OCI-M2 (cell line): Measurements from ENCODE around the gene MED10.
A peak's percentile ranks its signal among the peaks of the same experiment; 100 is the strongest.

Source experiments
- DNase-seq: peaks from one replicate; lab custom pipeline; 2025; ENCODE audit not compliant: unreplicated experiment; lab: John Stamatoyannopoulos, UW

MED10 gene, protein sequence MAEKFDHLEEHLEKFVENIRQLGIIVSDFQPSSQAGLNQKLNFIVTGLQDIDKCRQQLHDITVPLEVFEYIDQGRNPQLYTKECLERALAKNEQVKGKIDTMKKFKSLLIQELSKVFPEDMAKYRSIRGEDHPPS

GRCh38 chr5:6377905-6378765, at the start of gene MED10:
Gene MED10, minus strand, starts transcription at chr5:6378547. Its CDS starts 64 bp downstream, at chr5:6378483.
- peak; percentile 45 for DNase-seq

GRCh38 chr5:6427694-6428093, 49.3 kb upstream of the MED10 start:
- no peak for DNase-seq

DNA sequence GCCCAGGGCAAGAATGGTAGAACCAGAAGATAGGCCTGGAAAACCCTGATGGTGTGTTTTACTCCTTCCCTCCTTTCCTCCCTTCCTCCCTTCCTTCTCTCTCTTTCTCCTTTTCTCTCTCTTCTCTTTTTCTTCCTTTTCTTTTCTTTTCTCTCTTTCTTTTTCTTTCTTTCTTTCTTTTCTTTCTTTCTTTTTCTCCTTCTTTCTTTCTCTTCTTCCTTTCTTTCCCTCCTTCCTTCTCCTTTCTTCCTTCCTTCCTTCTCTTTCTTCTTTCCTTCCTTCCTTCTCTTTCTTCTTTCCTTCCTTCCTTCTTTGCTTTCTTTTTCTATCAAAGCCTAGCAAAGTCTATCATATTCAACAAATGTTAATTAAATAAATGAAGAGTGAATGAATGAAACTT, 46.4 kb upstream of the MED10 start:
- no peak for DNase-seq

GRCh38 chr5:6424110-6424659, 45.8 kb upstream of the MED10 start:
- DNase-seq = no peak

DNA sequence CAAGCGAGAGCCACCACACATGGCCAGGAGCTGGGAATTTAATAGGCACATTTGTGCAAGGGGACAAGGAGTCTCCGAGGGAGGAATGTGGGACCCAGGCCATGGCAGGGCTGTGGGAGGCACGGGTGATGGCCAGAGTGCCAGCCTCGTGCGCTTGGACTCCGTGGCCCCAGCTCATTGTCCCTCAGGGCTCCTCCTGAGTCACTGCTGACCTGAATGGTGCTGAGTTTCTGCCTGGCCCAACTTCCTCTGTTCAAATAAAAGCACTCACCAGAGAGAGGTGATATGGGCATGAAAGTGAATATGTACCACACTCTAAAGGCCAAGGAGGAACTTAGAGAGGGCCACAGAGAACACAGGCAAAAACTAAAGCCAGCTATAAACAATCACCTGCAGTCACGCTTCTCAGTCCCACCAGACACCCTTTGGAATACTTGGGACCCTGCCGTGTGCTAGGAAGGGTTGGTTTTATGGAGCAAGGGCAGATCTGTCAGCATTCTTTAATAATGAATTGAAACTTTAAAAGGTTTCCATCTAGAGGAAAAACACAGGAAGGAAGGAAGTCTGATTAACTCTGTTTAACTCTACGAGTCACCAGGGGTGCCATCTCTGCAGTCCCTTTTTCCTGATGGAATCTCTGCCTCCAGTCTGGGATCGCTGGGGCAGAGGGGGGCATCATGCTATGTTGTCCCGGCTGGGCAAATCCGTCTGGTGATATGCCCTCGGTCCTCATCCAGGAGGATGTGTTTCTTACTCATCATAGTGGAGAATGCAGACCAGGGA, 45.2 kb upstream of the MED10 start:
- DNase-seq = no peak

DNA sequence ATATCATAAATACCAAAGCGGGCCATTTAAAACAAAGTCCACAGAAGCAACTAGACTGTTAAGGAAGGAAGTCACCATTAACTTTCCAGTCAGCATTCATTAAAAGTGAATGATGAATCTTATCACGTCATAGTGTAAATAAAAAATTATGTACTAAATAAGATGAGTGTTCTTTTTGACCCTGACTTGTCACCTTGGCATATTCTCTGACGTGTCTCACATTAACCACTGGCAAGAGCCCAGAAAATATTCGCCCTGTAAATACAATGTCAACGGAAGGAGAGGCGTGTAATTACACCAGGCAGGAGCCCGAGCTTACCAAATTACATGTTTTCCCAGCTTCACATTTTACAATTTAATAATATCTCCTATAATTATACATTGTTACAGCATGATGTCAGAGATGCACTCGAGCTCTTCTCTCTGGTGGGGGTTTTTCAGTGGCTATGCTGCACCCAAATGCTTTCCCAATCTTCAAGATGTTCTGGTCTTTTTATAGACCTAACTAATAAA, 41.0 kb upstream of the MED10 start:
- DNase-seq = no peak

- DNase-seq = no peak
These were observed 40.4 kb upstream of the MED10 start for GRCh38 chr5:6418679-6419276.

GRCh38 chr5:6417657-6418056, 39.3 kb upstream of the MED10 start:
- DNase-seq = no peak

- no peak for DNase-seq
These were observed 34.5 kb upstream of the MED10 start for GRCh38 chr5:6412811-6413210.

DNA sequence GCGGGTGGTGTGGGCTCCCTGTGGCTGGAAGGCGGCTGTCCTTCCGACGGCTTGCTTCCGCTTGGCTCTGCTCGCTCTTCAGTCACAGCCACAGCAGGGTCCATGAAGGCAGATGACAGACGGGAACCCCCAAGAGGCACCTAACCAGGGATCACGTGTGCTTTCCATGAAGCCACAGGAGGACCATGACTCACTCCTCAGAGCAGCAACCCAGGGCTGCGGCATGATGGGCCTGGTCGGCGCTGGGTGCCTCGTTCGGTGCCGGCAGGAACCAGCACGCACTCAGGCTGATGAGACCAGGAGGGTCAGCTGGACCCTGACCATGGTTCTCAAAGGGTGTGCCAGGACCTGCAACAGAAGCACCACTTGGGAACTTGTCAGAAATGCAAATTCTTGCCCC, 32.8 kb upstream of the MED10 start:
- no peak for DNase-seq

DNA sequence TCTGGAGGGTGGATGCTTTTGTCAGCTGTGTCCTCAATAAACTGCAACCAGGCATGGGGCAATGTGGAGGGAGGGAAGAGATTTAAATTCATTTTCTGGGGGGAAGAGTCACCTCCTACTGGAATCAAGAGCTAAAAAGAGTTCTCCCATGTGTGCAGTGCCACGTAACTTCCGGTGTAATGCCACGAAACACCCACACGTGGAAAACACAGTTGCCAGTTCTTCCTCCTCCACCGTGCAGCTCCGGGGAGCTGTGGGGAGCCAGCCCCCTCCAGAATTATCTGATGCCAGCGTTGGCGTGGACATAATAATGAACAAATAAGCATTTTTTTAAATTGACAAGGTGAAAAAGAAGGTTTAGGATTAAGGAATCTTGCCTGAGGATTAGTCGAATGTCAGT, 32.1 kb upstream of the MED10 start:
- DNase-seq = no peak

- no peak for DNase-seq
These were observed 30.5 kb upstream of the MED10 start for GRCh38 chr5:6408627-6409446.

GRCh38 chr5:6408260-6408596, 29.9 kb upstream of the MED10 start:
- no peak for DNase-seq

DNA sequence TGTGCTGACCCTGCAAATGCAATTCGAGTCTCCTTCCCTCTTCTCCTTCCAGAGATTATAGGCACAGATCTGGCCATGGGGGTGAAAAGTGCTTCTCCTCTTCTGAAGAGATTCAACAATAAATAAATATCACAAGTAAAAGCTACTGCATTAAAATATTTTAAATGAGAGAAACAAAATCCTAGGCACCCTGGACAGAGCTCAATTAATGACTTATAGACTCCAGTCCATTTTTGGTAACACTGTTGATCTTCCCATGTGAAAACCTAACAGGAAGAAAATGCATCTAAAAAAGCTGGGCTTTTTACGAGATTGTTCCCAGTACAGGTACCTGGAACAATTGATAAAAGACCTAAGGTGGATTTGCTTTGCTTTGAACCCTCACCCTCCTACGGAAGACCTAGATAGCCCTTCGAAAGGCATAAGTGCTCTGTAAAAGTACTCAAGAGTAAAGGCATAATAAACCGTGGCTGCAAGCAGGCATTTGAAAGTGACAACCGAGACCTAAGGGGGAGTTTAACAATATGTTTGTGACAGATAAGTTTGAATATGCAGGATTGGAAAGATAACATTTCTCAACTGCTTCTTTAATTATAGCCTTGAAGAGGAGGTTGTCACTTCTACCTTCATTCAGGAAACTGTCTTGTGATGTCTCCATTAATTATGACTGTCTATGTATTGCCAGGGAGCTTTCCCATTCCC, 29.4 kb upstream of the MED10 start:
- DNase-seq = no peak

DNA sequence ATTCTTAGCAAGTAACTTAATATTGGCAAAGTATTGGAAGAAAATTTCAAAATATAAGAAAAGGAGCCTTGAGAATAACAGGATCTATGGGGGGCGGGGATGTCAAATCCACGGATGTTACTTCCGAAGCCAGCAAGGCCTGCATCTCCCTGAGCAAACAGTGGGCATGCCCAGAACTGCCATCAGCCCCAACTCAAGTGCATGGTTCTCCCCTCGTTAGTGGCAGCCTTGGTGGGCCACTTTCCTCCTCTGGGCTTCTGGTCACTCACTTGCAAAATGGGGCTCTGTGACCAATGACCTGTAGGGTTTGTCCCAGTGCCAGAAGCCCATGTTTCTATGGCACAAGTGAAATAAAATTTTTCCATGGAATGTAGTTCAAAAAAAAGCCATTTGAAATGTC, 27.2 kb upstream of the MED10 start:
- DNase-seq = no peak

GRCh38 chr5:6404129-6404528, 25.8 kb upstream of the MED10 start:
- no peak for DNase-seq

DNA sequence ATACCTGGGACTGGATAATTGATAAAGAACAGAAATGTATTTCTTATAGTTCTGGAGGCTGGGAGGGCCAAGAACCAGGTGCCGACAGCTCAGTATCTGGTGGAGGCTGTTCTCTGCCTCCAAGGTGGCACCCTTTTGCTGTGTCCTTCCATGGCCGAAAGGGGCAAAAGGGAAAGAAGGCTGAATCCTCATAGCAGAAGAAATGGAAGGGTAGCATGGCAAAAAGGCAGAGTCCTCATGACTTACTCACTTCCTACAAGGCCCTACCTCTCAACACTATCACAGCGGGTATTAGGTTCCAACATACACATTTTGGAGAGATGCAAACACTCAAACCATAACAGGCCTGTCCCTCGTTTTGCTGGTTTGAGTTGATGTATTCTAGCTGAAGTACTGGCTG, 25.1 kb upstream of the MED10 start:
- DNase-seq = no peak

DNA sequence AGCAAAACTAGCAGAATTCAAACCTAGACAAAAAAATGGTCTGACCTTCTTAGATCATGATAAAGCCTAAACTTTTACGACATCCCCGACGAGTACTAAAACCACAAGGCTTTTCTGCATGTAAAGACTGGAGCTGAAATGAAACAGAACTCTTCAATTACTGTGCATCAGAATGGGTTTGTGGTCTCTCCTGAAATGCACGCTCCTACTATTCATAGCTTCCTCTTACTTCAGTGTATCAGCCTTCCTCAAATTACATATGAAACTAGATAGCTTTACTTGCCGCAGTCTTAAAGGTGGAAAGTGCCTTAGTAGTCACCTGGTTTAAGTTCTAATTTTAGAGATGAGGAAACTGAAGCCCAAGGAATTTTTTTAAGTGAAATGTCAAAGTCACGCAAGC, 24.6 kb upstream of the MED10 start:
- no peak for DNase-seq

DNA sequence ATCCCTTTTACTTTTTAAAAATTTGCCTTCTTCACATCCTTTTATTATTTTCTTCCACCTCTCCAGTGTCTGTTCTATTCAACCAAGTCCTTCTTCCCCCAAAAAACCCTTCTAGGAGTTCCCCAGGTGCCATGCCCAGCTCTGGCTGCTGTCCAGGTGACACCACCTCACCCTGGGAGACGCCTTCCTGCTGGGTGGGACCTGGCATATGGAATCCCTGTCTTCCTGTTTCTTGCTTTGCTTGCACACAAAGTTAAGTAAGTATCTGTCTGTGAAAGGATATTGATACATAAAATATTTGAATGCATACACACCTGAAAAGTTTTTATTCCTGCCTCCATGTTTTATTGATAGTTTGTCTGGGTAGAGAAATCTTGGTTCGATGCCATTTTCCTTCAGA, 23.1 kb upstream of the MED10 start:
- DNase-seq = no peak
